Lung (tissue), 12 donors: ENCODE data around the gene DNM1L. TPM values are rescaled to one million over a fixed set of nuclear protein-coding genes. Genes with fewer than 3 reads are reported as not detected.

ENCODE experiments used
- ATAC-seq: fragments of 200-7000 bp; cut with Tn5 transposase; one replicate; pipeline ENCODE4 v1.9.1; 2020; ENCODE audit warnings: moderate number of reproducible peaks; ENCODE audit not compliant: insufficient read depth, low FRiP score
- DNase-seq, 3 donors: peaks; one replicate each; pipeline ENCODE4 v3.0.0-alpha.2; 2013 to 2017
- H3K27ac ChIP-seq, 2 donors: one replicate each; pipeline ENCODE4 v1.5.1; 2013; ENCODE audit warnings: mild to moderate bottlenecking in 2 of 2, moderate library complexity in 2 of 2, control low read depth in 1 of 2, inconsistent platforms in 1 of 2, low read depth in 1 of 2, low read length in 1 of 2
- H3K27me3 ChIP-seq, 3 donors: one replicate each; pipeline ENCODE4 v1.5.1; 2013; ENCODE audit warnings: low read length in 2 of 3; ENCODE audit not compliant: control insufficient read depth in 3 of 3, insufficient read depth in 3 of 3
- H3K36me3 ChIP-seq, 4 donors: one replicate each; pipeline ENCODE4 v1.5.1; 2013; ENCODE audit warnings: low read length in 4 of 4, mild to moderate bottlenecking in 1 of 4, moderate library complexity in 1 of 4; ENCODE audit not compliant: control insufficient read depth in 4 of 4, insufficient read depth in 4 of 4
- H3K4me1 ChIP-seq, 5 donors: one replicate each; pipeline ENCODE4 v1.5.1; 2013; ENCODE audit warnings: low read length in 5 of 5, mild to moderate bottlenecking in 2 of 5, moderate library complexity in 1 of 5; ENCODE audit not compliant: control insufficient read depth in 5 of 5, insufficient read depth in 5 of 5
- H3K4me3 ChIP-seq: one replicate; pipeline ENCODE4 v1.5.1; 2013; ENCODE audit warnings: mild to moderate bottlenecking, control low read depth, moderate library complexity
- H3K9ac ChIP-seq, 2 donors: one replicate each; pipeline ENCODE4 v1.5.1; 2013; ENCODE audit warnings: low read length in 2 of 2, control low read depth in 1 of 2; ENCODE audit not compliant: insufficient read depth in 1 of 2
- H3K9me3 ChIP-seq, 4 donors: one replicate each; pipeline ENCODE4 v1.5.1; 2013; ENCODE audit warnings: low read length in 3 of 4, mild to moderate bottlenecking in 1 of 4, moderate library complexity in 1 of 4; ENCODE audit not compliant: control insufficient read depth in 4 of 4, insufficient read depth in 3 of 4
- WGBS, 2 donors: extraction: QIAGEN DNeasy Blood & Tissue Kit; methylation state at CpG; one replicate each; pipeline ENCODE4 v1.1.7; 2013; 5-methylcytosine and 5-hydroxymethylcytosine counted together
- polyA plus RNA-seq, 2 donors: library from polyadenylated mRNA; stranded (reverse); fragments of 200-250 nt; gene quantifications; one replicate each; pipeline ENCODE4 v1.2.1, GENCODE V29; 2013
- total RNA-seq, 2 donors: library from RNA; depleted of rRNA in 1 of 2; stranded (reverse); fragments of >200 nt in 1 of 2; gene quantifications; one replicate each; pipeline ENCODE4 v1.2.1, GENCODE V29; 2014 to 2021
- TF ChIP-seq, protein P1 (sequence below): IDR thresholded peaks from 2 replicates; pipeline ENCODE4 v1.5.1; 2012; ENCODE audit warnings: mild to moderate bottlenecking; ENCODE audit errors: control extremely low read depth, extremely low read depth
- donor health status: control.
- donor health status: control.
- donor health status: Bipolar disorder and iron deficiency.
- donor health status: healthy.
- donor health status: DM: yes; HTN: yes; CAD: no.

DNM1L gene
- total and polyA plus RNA-seq, 4 donors = 27.4 to 88.1 (median 41.0) TPM

DNA sequence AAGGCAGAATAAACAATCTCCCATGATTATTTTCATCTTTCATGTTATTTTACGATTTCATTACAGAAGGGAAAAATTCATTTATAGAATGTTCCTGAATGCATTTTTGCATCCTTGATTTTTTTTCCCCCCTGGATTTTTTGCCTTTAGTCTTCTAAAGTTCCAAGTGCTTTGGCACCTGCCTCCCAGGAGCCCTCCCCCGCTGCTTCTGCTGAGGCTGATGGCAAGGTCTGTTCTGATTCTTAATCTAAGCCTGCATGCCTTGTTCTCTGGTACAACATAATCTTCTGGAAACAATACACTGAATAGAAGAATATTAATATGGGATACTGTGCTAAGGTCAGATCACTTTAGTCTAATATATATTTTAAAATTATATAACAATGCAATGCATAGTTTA is 58.6 kb downstream of the DNM1L start:
- Histone ChIP-seq H3K4me1 (no peaks in the 10 kb centered on the region), H3K9ac (no peak overlapping the region), H3K27me3 (no peaks in the 10 kb centered on the region), H3K27ac (no peak overlapping the region), H3K36me3 (peaks cover 5 to 23% (median 10%) of the 10 kb centered on the region in 4 donors), H3K4me3 (no peak overlapping the region), H3K9me3 (no peaks in the 10 kb centered on the region)
- WGBS, 2 donors = 91 to 97% methylated on average over 2 of the region's 2 CpGs
- DNase-seq (no peak), ATAC-seq (no peak)
- TF ChIP-seq, protein P1, sequence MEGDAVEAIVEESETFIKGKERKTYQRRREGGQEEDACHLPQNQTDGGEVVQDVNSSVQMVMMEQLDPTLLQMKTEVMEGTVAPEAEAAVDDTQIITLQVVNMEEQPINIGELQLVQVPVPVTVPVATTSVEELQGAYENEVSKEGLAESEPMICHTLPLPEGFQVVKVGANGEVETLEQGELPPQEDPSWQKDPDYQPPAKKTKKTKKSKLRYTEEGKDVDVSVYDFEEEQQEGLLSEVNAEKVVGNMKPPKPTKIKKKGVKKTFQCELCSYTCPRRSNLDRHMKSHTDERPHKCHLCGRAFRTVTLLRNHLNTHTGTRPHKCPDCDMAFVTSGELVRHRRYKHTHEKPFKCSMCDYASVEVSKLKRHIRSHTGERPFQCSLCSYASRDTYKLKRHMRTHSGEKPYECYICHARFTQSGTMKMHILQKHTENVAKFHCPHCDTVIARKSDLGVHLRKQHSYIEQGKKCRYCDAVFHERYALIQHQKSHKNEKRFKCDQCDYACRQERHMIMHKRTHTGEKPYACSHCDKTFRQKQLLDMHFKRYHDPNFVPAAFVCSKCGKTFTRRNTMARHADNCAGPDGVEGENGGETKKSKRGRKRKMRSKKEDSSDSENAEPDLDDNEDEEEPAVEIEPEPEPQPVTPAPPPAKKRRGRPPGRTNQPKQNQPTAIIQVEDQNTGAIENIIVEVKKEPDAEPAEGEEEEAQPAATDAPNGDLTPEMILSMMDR = no peak

DNA sequence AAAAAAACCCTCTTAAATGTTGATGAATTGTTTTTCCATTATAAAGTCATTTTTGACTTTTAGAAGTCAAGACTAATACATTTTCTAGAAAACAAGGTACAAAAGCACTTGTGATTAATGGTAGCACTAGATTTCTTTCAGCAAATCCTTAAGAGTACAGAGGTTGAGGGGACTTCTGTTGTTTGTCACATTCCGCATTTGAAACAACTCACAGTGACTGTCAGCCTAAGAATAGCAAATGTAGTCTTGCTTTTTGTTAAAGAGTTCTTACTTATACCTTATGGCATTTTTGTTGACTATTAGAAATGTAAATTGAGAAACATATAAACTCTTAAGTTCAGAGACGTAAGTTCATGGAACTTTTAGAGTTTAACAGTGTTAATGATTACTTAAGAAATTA is 60.2 kb downstream of the DNM1L start:
- no peaks in the 10 kb centered on the region for H3K9me3 ChIP-seq
- no peak overlapping the region for H3K4me3 ChIP-seq
- no peak overlapping the region for H3K9ac ChIP-seq
- H3K27ac ChIP-seq = no peak overlapping the region
- no peaks in the 10 kb centered on the region for H3K4me1 ChIP-seq
- DNase-seq = no peak
- whole genome bisulfite sequencing, 2 donors = 93 to 98% methylated on average over 2 of the region's 2 CpGs
- ATAC-seq = no peak
- TF ChIP-seq, protein P1 = no peak
- H3K27me3 ChIP-seq = no peaks in the 10 kb centered on the region
- peaks cover 7 to 29% (median 14%) of the 10 kb centered on the region in 4 donors for H3K36me3 ChIP-seq

DNA sequence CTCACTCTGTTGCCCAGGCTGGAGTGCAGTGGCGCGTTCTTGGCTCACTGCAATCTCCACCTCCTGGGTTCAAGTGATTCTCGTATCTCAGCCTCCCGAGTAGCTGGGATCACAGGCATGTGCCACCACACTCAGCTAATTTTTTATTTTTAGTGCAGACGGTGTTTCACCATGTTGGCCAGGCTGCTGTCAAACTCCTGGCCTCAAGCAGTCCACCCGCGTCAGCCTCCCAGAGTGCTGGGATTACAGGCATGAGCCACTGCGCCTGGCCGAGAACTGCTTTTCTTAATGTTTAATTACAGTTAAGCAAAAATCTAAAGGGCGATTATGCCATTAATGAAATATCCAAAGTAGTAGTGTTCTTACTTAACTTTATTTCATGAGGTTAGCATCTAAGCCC is 63.0 kb downstream of the DNM1L start:
- no peaks in the 10 kb centered on the region for H3K27me3 ChIP-seq
- no peaks in the 10 kb centered on the region for H3K4me1 ChIP-seq
- DNase-seq (no peak), ATAC-seq (no peak)
- no peak overlapping the region for H3K9ac ChIP-seq
- no peak overlapping the region for H3K27ac ChIP-seq
- no peak overlapping the region for H3K4me3 ChIP-seq
- WGBS, 2 donors = 97% methylated on average over 10 of the region's 10 CpGs
- H3K9me3 ChIP-seq = no peaks in the 10 kb centered on the region
- TF ChIP-seq, protein P1 = no peak
- H3K36me3 ChIP-seq = peaks cover 10 to 27% (median 16%) of the 10 kb centered on the region in 4 donors

DNA sequence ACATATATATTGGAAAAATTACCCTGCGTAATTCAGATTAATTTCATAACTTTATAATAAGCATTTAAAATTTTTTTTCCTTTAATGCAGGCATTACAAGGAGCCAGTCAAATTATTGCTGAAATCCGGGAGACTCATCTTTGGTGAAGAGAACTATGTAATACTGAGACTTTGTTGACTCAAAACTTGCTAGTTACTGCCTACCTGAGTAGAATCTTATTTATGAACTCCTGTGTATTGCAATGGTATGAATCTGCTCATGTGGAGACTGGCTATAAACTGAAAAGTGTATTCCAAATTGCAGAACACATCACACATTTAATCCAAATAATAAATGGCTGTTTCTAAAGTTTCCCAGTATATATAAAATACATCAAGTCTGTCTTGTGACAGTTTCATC is 64.2 kb downstream of the DNM1L start:
- no peak overlapping the region for H3K9ac ChIP-seq
- H3K27ac ChIP-seq = no peak overlapping the region
- peaks cover 11 to 31% (median 17%) of the 10 kb centered on the region in 4 donors for H3K36me3 ChIP-seq
- ATAC-seq (no peak), DNase-seq (no peak)
- no peaks in the 10 kb centered on the region for H3K27me3 ChIP-seq
- 94 to 96% methylated on average over 2 of the region's 2 CpGs for WGBS, 2 donors
- H3K9me3 ChIP-seq = no peaks in the 10 kb centered on the region
- H3K4me1 ChIP-seq = no peaks in the 10 kb centered on the region
- TF ChIP-seq, protein P1 = no peak
- no peak overlapping the region for H3K4me3 ChIP-seq
